OCI-LY1 (cell line): Measurements from ENCODE around the gene ZNF467.

ENCODE experiments used
- H2AFZ ChIP-seq: fragments of 200-600 bp; sonication (generic), shearing (Covaris generic); 2 replicates; pipeline ENCODE4 v1.6.0; 2014; ENCODE audit warnings: antibody characterized with exemption, mild to moderate bottlenecking, low read length
- H3F3A ChIP-seq: fragments of 200-600 bp; sonication (generic), shearing (Covaris generic); 2 replicates; pipeline ENCODE4 v1.6.0; 2014; ENCODE audit warnings: mild to moderate bottlenecking, antibody characterized with exemption, low read length, moderate library complexity; ENCODE audit not compliant: insufficient read depth
- H3K27ac ChIP-seq: fragments of 200-600 bp; sonication (generic); 2 replicates; pipeline ENCODE4 v1.5.1; 2014; ENCODE audit warnings: low read length, mixed run types, mild to moderate bottlenecking, low read depth; ENCODE audit not compliant: poor library complexity, severe bottlenecking
- H3K27me3 ChIP-seq: fragments of 200-600 bp; sonication (generic); 2 replicates; pipeline ENCODE4 v1.6.0; 2014; ENCODE audit warnings: antibody characterized with exemption, mild to moderate bottlenecking, low read length, moderate library complexity; ENCODE audit not compliant: insufficient read depth
- H3K36me3 ChIP-seq: fragments of 200-600 bp; sonication (generic); 2 replicates; pipeline ENCODE4 v1.6.1; 2014; ENCODE audit warnings: mild to moderate bottlenecking, antibody characterized with exemption, low read length, moderate library complexity, mixed read lengths; ENCODE audit not compliant: insufficient read depth
- H3K4me1 ChIP-seq: fragments of 200-600 bp; sonication (generic); 2 replicates; pipeline ENCODE4 v1.5.1; 2014; ENCODE audit warnings: mild to moderate bottlenecking, low read length, moderate library complexity; ENCODE audit not compliant: insufficient read depth, severe bottlenecking
- H3K4me2 ChIP-seq: fragments of 200-600 bp; sonication (generic), shearing (Covaris generic); 2 replicates; pipeline ENCODE4 v1.6.1; 2014; ENCODE audit warnings: low read length
- H3K4me3 ChIP-seq: fragments of 200-600 bp; sonication (generic); 2 replicates; pipeline ENCODE4 v1.5.1; 2014; ENCODE audit warnings: low read length, low read depth, mild to moderate bottlenecking, mixed read lengths; ENCODE audit not compliant: poor library complexity, severe bottlenecking
- H3K79me2 ChIP-seq: fragments of 200-600 bp; shearing (Covaris generic); 2 replicates; pipeline ENCODE4 v1.6.1; 2016; ENCODE audit warnings: mixed run types, low read length, mixed read lengths; ENCODE audit not compliant: insufficient read depth
- H3K9ac ChIP-seq: fragments of 200-600 bp; sonication (generic), shearing (Covaris generic); 2 replicates; pipeline ENCODE4 v1.6.1; 2014; ENCODE audit warnings: mild to moderate bottlenecking, low read length, mixed read lengths
- H3K9me2 ChIP-seq: fragments of 200-600 bp; sonication (generic), shearing (Covaris generic); 2 replicates; pipeline ENCODE4 v1.6.1; 2014; ENCODE audit warnings: low read depth, mild to moderate bottlenecking, low read length, mixed read lengths
- H3K9me3 ChIP-seq: fragments of 200-600 bp; shearing (Covaris generic); 2 replicates; pipeline ENCODE4 v1.6.1; 2014; ENCODE audit warnings: low read length, mixed read lengths
- H4K20me1 ChIP-seq: fragments of 200-600 bp; sonication (generic), shearing (Covaris generic); 2 replicates; pipeline ENCODE4 v1.6.0; 2016; ENCODE audit warnings: mild to moderate bottlenecking, low read length; ENCODE audit not compliant: insufficient read depth
- EZH2 ChIP-seq: fragments of 200-600 bp; sonication (generic), shearing (Covaris generic); IDR thresholded peaks from 2 replicates; pipeline ENCODE4 v1.8.0; 2017; ENCODE audit warnings: borderline replicate concordance, mixed run types, mild to moderate bottlenecking, antibody characterized with exemption, low read length, moderate library complexity, mixed read lengths
- TF ChIP-seq, protein P1 (sequence below): fragments of 200-600 bp; sonication (generic), shearing (Covaris generic); IDR thresholded peaks from 2 replicates; pipeline ENCODE4 v1.5.1; 2017; ENCODE audit warnings: mild to moderate bottlenecking, antibody characterized with exemption, low read length, moderate library complexity, mixed read lengths

Gene ZNF467

DNA sequence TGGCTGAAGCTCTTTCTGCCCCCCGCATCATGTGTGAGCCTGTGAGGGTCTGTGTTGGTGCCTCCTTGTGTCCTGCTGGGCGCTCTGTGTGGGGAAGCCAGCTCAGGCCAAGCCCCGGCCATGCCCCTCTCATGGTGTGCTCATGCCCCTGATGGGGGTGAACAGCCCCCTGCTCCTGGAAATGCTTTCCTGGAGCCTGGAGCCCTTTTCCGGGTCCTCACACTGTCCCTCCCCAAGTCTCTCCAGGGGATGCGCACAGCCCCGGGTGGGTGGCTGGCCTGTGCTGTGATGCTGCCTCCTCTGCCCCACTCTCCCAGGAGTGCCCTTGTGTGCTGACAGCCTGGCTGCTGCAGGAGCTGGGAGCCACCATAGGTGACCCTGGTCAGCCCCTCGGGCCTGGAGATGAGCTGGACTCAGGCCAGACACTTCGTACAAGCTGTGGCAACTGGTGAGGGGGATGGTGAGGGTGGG lies 43.9 kb upstream of the ZNF467 start:
- Histone ChIP-seq H3K79me2 (no peaks in the 10 kb centered on the region), H3K9me3 (no peaks in the 10 kb centered on the region), H3F3A (no peaks in the 10 kb centered on the region), H3K9ac (no peak overlapping the region), H3K9me2 (no peaks in the 10 kb centered on the region), H3K27ac (no peak overlapping the region), H2AFZ (no peak overlapping the region), H3K4me1 (no peaks in the 10 kb centered on the region), H3K27me3 (peaks cover 8% of the 10 kb centered on the region), H3K4me2 (no peak overlapping the region), H3K4me3 (no peak overlapping the region), H4K20me1 (no peaks in the 10 kb centered on the region), H3K36me3 (no peaks in the 10 kb centered on the region)
- TF ChIP-seq EZH2 = no peak
- TF ChIP-seq, protein P1, sequence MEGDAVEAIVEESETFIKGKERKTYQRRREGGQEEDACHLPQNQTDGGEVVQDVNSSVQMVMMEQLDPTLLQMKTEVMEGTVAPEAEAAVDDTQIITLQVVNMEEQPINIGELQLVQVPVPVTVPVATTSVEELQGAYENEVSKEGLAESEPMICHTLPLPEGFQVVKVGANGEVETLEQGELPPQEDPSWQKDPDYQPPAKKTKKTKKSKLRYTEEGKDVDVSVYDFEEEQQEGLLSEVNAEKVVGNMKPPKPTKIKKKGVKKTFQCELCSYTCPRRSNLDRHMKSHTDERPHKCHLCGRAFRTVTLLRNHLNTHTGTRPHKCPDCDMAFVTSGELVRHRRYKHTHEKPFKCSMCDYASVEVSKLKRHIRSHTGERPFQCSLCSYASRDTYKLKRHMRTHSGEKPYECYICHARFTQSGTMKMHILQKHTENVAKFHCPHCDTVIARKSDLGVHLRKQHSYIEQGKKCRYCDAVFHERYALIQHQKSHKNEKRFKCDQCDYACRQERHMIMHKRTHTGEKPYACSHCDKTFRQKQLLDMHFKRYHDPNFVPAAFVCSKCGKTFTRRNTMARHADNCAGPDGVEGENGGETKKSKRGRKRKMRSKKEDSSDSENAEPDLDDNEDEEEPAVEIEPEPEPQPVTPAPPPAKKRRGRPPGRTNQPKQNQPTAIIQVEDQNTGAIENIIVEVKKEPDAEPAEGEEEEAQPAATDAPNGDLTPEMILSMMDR = no peak

DNA sequence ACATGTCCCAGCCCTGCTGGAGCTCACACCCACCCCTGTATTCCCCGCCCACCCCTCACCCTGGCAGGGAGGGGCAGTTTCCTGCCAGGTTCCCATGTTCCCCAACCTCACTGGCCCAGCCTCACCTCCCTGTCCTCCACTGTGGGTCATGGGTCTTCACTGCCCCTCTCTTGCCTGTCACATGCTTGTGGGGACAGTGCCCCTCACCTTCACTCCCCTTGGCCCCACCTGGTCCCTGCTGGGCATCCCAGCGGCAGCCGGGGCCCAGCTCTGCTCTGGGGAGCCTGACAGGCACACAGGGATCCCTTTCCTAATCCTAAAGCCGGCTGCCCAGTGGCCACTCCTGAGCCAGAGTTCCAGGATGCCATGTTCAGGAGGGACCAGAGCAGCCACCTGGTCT lies 43.4 kb upstream of the ZNF467 start:
- Histone ChIP-seq H3K27ac (no peak overlapping the region), H3K4me3 (no peak overlapping the region), H3K4me1 (no peaks in the 10 kb centered on the region), H3F3A (no peaks in the 10 kb centered on the region), H3K79me2 (no peaks in the 10 kb centered on the region), H2AFZ (no peak overlapping the region), H3K27me3 (peaks cover 2% of the 10 kb centered on the region), H3K9ac (no peak overlapping the region), H3K36me3 (no peaks in the 10 kb centered on the region), H3K9me2 (no peaks in the 10 kb centered on the region), H4K20me1 (no peaks in the 10 kb centered on the region), H3K4me2 (no peak overlapping the region), H3K9me3 (no peaks in the 10 kb centered on the region)
- TF ChIP-seq, protein P1 = no peak
- TF ChIP-seq EZH2 = no peak

DNA sequence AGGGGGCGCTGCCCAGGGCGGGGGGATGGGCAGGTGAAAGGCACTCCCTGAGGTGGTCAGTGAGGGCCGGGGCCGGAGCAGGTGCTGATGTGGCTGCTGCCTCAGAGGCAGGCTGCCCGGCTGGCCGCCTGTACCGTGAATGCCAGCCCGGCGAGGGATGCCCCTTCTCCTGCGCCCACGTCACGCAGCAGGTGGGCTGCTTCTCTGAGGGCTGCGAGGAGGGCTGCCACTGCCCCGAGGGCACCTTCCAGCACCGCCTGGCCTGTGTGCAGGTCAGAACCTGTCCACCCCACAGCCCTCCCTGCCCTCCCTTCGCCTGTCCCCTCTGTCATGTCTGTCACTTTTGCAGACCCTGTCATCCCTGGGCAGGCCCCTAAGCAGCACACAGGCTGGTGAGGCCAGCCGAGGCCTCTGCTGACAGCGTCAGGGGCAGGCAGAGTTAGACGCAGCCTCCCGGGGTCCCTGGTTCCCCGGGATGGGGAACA lies 42.9 kb upstream of the ZNF467 start:
- Histone ChIP-seq H3K79me2 (no peaks in the 10 kb centered on the region), H3K9ac (no peak overlapping the region), H3F3A (no peaks in the 10 kb centered on the region), H3K27ac (no peak overlapping the region), H3K4me3 (no peak overlapping the region), H3K4me2 (no peak overlapping the region), H3K9me2 (no peaks in the 10 kb centered on the region), H3K9me3 (no peaks in the 10 kb centered on the region), H2AFZ (no peak overlapping the region), H4K20me1 (no peaks in the 10 kb centered on the region), H3K4me1 (no peaks in the 10 kb centered on the region), H3K27me3 (no peaks in the 10 kb centered on the region; the same call in none of the 2 replicates), H3K36me3 (no peaks in the 10 kb centered on the region)
- TF ChIP-seq, protein P1 = no peak
